ENCODE results near the gene PRSS21. TPM values are rescaled to one million over a fixed set of nuclear protein-coding genes. Genes with fewer than 3 reads are reported as not detected.

Gene PRSS21
- total RNA-seq, 1 donor, result 0.43 TPM

- no peak for DNase-seq (ENCODE audit: low read depth)
- no peak overlapping the region for H3K4me3 ChIP-seq (ENCODE audit: low read depth, low read length)
- TF ChIP-seq, protein P1, sequence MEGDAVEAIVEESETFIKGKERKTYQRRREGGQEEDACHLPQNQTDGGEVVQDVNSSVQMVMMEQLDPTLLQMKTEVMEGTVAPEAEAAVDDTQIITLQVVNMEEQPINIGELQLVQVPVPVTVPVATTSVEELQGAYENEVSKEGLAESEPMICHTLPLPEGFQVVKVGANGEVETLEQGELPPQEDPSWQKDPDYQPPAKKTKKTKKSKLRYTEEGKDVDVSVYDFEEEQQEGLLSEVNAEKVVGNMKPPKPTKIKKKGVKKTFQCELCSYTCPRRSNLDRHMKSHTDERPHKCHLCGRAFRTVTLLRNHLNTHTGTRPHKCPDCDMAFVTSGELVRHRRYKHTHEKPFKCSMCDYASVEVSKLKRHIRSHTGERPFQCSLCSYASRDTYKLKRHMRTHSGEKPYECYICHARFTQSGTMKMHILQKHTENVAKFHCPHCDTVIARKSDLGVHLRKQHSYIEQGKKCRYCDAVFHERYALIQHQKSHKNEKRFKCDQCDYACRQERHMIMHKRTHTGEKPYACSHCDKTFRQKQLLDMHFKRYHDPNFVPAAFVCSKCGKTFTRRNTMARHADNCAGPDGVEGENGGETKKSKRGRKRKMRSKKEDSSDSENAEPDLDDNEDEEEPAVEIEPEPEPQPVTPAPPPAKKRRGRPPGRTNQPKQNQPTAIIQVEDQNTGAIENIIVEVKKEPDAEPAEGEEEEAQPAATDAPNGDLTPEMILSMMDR (IDR thresholded peaks at IDR 0.05; ENCODE audit: insufficient read depth, low read depth, low read length), result no peak
These were observed 2.3 kb upstream of the PRSS21 start for GRCh38 chr16:2814551-2815298.

DNA sequence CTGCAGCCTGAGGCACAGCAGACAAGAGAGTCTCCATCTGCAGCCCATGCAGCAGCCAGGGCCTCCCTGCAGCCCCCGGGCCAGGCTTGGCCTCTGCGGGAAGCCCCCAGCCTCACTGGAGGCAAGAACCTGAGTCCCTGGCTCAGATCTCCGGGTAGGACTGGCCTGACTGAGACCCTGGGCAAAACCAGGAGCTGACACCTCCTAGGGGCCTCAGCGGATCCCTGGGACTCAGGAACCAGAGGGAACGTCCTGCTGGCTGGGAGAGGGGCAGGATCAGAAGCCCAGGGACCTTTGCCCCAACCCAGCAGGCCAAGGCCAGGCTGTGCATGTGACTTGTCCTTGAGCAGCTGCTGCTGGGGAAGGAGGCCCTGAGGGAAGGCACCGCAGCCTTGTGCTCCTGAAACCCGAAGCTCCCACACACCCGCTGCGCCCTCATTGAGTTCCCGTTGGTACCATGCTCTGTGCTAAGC is 1.7 kb upstream of the PRSS21 start:
- H3K4me3 ChIP-seq (ENCODE audit: low read depth, low read length), result no peak overlapping the region
- TF ChIP-seq, protein P1 (IDR thresholded peaks at IDR 0.05; ENCODE audit: insufficient read depth, low read depth, low read length), result no peak
- no peak for DNase-seq (ENCODE audit: low read depth)

GRCh38 chr16:2817340-2818271 is 569 bp downstream of the PRSS21 start:
- TF ChIP-seq, protein P1 (IDR thresholded peaks at IDR 0.05; ENCODE audit: insufficient read depth, low read depth, low read length), result no peak
- no peak overlapping the region for H3K4me3 ChIP-seq (ENCODE audit: low read depth, low read length)
- no peak for DNase-seq (ENCODE audit: low read depth)

- no peak overlapping the region for H3K4me3 ChIP-seq (ENCODE audit: low read depth, low read length)
- TF ChIP-seq, protein P1 (IDR thresholded peaks at IDR 0.05; ENCODE audit: insufficient read depth, low read depth, low read length), result no peak
- no peak for DNase-seq (ENCODE audit: low read depth)
These were observed 1.3 kb downstream of the PRSS21 start for GRCh38 chr16:2818272-2818876.

DNA sequence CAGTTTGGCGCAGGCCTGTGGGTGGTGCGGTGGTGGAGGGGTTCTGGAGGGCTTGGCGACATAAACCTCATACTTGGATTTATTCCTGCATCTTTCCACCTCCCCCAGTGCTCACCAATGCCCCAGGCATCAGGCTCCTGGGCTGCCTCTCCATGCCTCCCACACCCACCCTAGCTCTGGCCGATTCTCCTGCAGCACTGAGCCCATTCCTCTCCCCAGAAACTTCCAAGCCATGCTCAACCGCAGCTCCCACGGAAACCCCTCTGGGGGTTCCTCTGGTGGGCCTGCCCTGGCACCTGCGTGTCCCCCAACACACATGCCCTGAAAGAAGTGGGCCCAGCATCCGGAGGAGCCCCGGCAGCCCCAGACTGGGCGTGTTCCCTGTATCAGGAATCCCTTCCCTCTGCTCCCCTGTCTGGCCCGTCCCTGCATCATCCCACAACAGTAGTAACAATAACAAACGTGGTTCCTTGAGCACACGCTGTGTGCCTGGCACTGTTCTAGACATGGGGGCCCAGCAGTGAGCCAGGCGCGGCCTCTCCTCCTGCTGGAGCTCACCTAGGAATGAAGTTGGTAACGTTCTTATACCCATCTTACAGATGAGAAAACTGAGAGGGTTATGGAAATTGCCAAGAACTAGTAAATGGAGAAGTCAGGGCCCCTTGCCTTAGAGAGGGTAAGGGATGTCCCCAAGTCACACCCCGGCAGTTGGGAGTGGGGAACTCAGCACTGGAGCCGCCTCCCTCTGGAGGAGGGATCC is 2.3 kb downstream of the PRSS21 start:
- TF ChIP-seq, protein P1 (IDR thresholded peaks at IDR 0.05; ENCODE audit: insufficient read depth, low read depth, low read length), result no peak
- no peak for DNase-seq (ENCODE audit: low read depth)

More for the DNA sequence above, 2.3 kb downstream of the PRSS21 start:
- H3K4me3 ChIP-seq (ENCODE audit: low read depth, low read length), result no peak overlapping the region
